Glutamatergic neuron (in vitro differentiated cells): ENCODE results near the gene LGALS3BP. TPM values are rescaled to one million over a fixed set of nuclear protein-coding genes. Genes with fewer than 3 reads are reported as not detected.

Source experiments
- DNase-seq: peaks from one replicate; pipeline ENCODE4 v3.0.0; 2022
- H3K27ac Mint-ChIP-seq: one replicate; pipeline ENCODE4 v1.8.0; 2020; ENCODE audit warnings: mild to moderate bottlenecking, mixed read lengths, inconsistent platforms; ENCODE audit not compliant: unreplicated experiment
- H3K27me3 Mint-ChIP-seq: one replicate; pipeline ENCODE4 v1.8.0; 2020; ENCODE audit warnings: mild to moderate bottlenecking, moderate library complexity, mixed read lengths, inconsistent platforms; ENCODE audit not compliant: unreplicated experiment
- H3K36me3 Mint-ChIP-seq: one replicate; pipeline ENCODE4 v1.8.0; 2020; ENCODE audit warnings: mild to moderate bottlenecking, mixed read lengths, inconsistent platforms; ENCODE audit not compliant: unreplicated experiment
- H3K4me1 Mint-ChIP-seq: one replicate; pipeline ENCODE4 v1.8.0; 2020; ENCODE audit warnings: mild to moderate bottlenecking, low read depth, mixed read lengths, inconsistent platforms; ENCODE audit not compliant: unreplicated experiment
- H3K4me3 Mint-ChIP-seq: one replicate; pipeline ENCODE4 v1.8.0; 2020; ENCODE audit warnings: mild to moderate bottlenecking, mixed read lengths, inconsistent platforms; ENCODE audit not compliant: unreplicated experiment
- H3K9me3 Mint-ChIP-seq: one replicate; pipeline ENCODE4 v1.8.0; 2020; ENCODE audit warnings: mild to moderate bottlenecking, moderate library complexity, mixed read lengths, inconsistent platforms; ENCODE audit not compliant: unreplicated experiment
- CTCF ChIP-seq: fragments of 200-600 bp; sonication (generic); IDR thresholded peaks from one replicate; pipeline ENCODE4 v1.5.0; 2021; ENCODE audit not compliant: partially characterized antibody, unreplicated experiment
- long read RNA-seq: library from polyadenylated mRNA; unstranded; transcript quantifications from one replicate; pipeline ENCODE4 v2.0.0, GENCODE V29; 2020; ENCODE audit not compliant: unreplicated experiment
- total RNA-seq: library from RNA; stranded (reverse); fragmentation: NEBNext Ultra II Directional; extraction: Animal tissue kit (Norgen Biotek cat#: 25700); gene quantifications from one replicate; pipeline ENCODE4 v1.2.1, GENCODE V29; 2021; ENCODE audit not compliant: unreplicated experiment

Gene LGALS3BP
- 30.3 TPM for total RNA-seq
- long read RNA-seq, transcript LGALS3BP-201 (6 exons, 2,405 nt) = major isoform, 13 of 18 reads
- long read RNA-seq, partial matches to known transcripts = 2 of 18 reads
- long read RNA-seq, other reads (novel, unspliced or antisense) = 2 of 18 reads

- H3K27me3 Mint-ChIP-seq = peaks cover 5% of the 10 kb centered on the region
- H3K9me3 Mint-ChIP-seq = peaks cover 1% of the 10 kb centered on the region
- no peaks in the 10 kb centered on the region for H3K36me3 Mint-ChIP-seq
- no peak within 1 kb of the TSS for H3K27ac Mint-ChIP-seq
- H3K4me1 Mint-ChIP-seq = peaks cover 8% of the 10 kb centered on the region
- no peak within 1 kb of the TSS for H3K4me3 Mint-ChIP-seq
- no peak for DNase-seq
- no peak for TF ChIP-seq CTCF
These were observed at the start of gene LGALS3BP for GRCh38 chr17:78979780-78980623. TSS of gene LGALS3BP (minus strand) at chr17:78979923. CDS start at chr17:78977191, 2,732 bp downstream.

GRCh38 chr17:79028496-79029326, 49.0 kb upstream of the LGALS3BP start:
- H3K27ac Mint-ChIP-seq = no peak overlapping the region
- peaks cover 19% of the 10 kb centered on the region for H3K27me3 Mint-ChIP-seq
- no peak for TF ChIP-seq CTCF
- H3K36me3 Mint-ChIP-seq = no peaks in the 10 kb centered on the region
- peaks cover 11% of the 10 kb centered on the region for H3K4me1 Mint-ChIP-seq
- H3K9me3 Mint-ChIP-seq = peaks cover 9% of the 10 kb centered on the region
- no peak overlapping the region for H3K4me3 Mint-ChIP-seq
- DNase-seq = no peak

GRCh38 chr17:79027925-79028491, 48.3 kb upstream of the LGALS3BP start:
- H3K27ac Mint-ChIP-seq = no peak overlapping the region
- no peak for TF ChIP-seq CTCF
- peaks cover 11% of the 10 kb centered on the region for H3K4me1 Mint-ChIP-seq
- no peak overlapping the region for H3K4me3 Mint-ChIP-seq
- peaks cover 21% of the 10 kb centered on the region for H3K27me3 Mint-ChIP-seq
- no peak for DNase-seq
- no peaks in the 10 kb centered on the region for H3K36me3 Mint-ChIP-seq
- peaks cover 7% of the 10 kb centered on the region for H3K9me3 Mint-ChIP-seq

GRCh38 chr17:79027274-79027924, 47.7 kb upstream of the LGALS3BP start:
- no peak for DNase-seq
- TF ChIP-seq CTCF = no peak
- Mint-ChIP-seq H3K4me3 (no peak overlapping the region), H3K36me3 (no peaks in the 10 kb centered on the region), H3K27ac (no peak overlapping the region), H3K27me3 (peaks cover 18% of the 10 kb centered on the region), H3K9me3 (peaks cover 7% of the 10 kb centered on the region), H3K4me1 (peaks cover 10% of the 10 kb centered on the region)
